Keratinocyte (primary cell): ENCODE data around the gene CHCHD6.

Experiments
- CTCF ChIP-seq, 3 experiments: IDR thresholded peaks in 1 of 3; conservative IDR thresholded peaks in 1 of 3; optimal IDR thresholded peaks in 1 of 3; 2 replicates in 2 of 3; 3 replicates in 1 of 3; pipeline versions ENCODE3 to v1.5.1; 2011; ENCODE audit warnings: low read length in 3 of 3, mild to moderate bottlenecking in 3 of 3, moderate library complexity in 2 of 3, control low read depth in 1 of 3, inconsistent platforms in 1 of 3; ENCODE audit not compliant: insufficient read depth in 2 of 3; ENCODE audit errors: extremely low read depth in 1 of 3
- EZH2 ChIP-seq: IDR thresholded peaks from one replicate; pipeline ENCODE4 v1.6.1; 2012; ENCODE audit warnings: inconsistent platforms, mild to moderate bottlenecking, low read length, moderate library complexity

GRCh38 chr3:126797563-126797962 is 93.5 kb downstream of the CHCHD6 start:
- TF ChIP-seq EZH2 (no peak), CTCF (optimal IDR thresholded peaks at IDR 0.05 in 1 of 3, IDR thresholded peaks at IDR 0.05 in 1 of 3, conservative IDR thresholded peaks at IDR 0.05 in 1 of 3; ENCODE audit: extremely low read depth in 1 of 3, insufficient read depth in 2 of 3, low read length in 3 of 3) (no peak)
